Trophoblast cell (in vitro differentiated cells and primary cell): ENCODE data around the gene ASNSD1.

Source experiments
- DNase-seq, 2 donors: peaks; one replicate each; pipeline ENCODE4 v3.0.0-alpha.2; 2016
- H2AFZ ChIP-seq: 2 replicates; pipeline ENCODE4 v1.6.1; 2013; ENCODE audit warnings: low read length, moderate library complexity, mild to moderate bottlenecking; ENCODE audit not compliant: insufficient read depth, poor library complexity
- H2AK5ac ChIP-seq: 2 replicates; pipeline ENCODE4 v1.6.1; 2013; ENCODE audit warnings: mild to moderate bottlenecking, low read length
- H2BK120ac ChIP-seq: 2 replicates; pipeline ENCODE4 v1.6.1; 2013; ENCODE audit warnings: low read length, mild to moderate bottlenecking, moderate library complexity; ENCODE audit not compliant: insufficient read depth, poor library complexity
- H2BK12ac ChIP-seq: 2 replicates; pipeline ENCODE4 v1.6.1; 2013; ENCODE audit warnings: mild to moderate bottlenecking, low read length, moderate library complexity
- H2BK5ac ChIP-seq: 2 replicates; pipeline ENCODE4 v1.6.1; 2013; ENCODE audit warnings: low read length, low read depth, moderate library complexity, mild to moderate bottlenecking; ENCODE audit not compliant: poor library complexity
- H3K14ac ChIP-seq: 2 replicates; pipeline ENCODE4 v1.6.1; 2013; ENCODE audit warnings: mild to moderate bottlenecking, low read length
- H3K18ac ChIP-seq: 2 replicates; pipeline ENCODE4 v1.6.1; 2013; ENCODE audit warnings: mild to moderate bottlenecking, low read length
- H3K23ac ChIP-seq: 2 replicates; pipeline ENCODE4 v1.6.1; 2013; ENCODE audit warnings: low read length
- H3K27ac ChIP-seq: 2 replicates; pipeline ENCODE4 v1.5.1; 2013; ENCODE audit warnings: low read depth, mild to moderate bottlenecking, inconsistent platforms, low read length, moderate library complexity
- H3K27me3 ChIP-seq: 2 replicates; pipeline ENCODE4 v1.6.1; 2013; ENCODE audit warnings: inconsistent platforms, mild to moderate bottlenecking, low read length, moderate library complexity; ENCODE audit not compliant: insufficient read depth
- H3K36me3 ChIP-seq, 2 experiments: 1 replicate in 1 of 2; 2 replicates in 1 of 2; pipeline ENCODE4 v1.6.1; 2013; ENCODE audit warnings: low read length in 2 of 2, mild to moderate bottlenecking in 2 of 2, moderate library complexity in 1 of 2; ENCODE audit not compliant: insufficient read depth in 2 of 2, control insufficient read depth in 1 of 2
- H3K4ac ChIP-seq: 2 replicates; pipeline ENCODE4 v1.6.1; 2013; ENCODE audit warnings: low read depth, mild to moderate bottlenecking, low read length, moderate library complexity
- H3K4me1 ChIP-seq, 2 experiments: 1 replicate in 1 of 2; 2 replicates in 1 of 2; pipeline ENCODE4 v1.6.1; 2013; ENCODE audit warnings: low read length in 2 of 2, mild to moderate bottlenecking in 2 of 2, moderate library complexity in 1 of 2; ENCODE audit not compliant: insufficient read depth in 2 of 2, control insufficient read depth in 1 of 2
- H3K4me2 ChIP-seq: 2 replicates; pipeline ENCODE4 v1.6.1; 2013; ENCODE audit warnings: inconsistent platforms, mild to moderate bottlenecking, low read length, moderate library complexity
- H3K4me3 ChIP-seq: 2 replicates; pipeline ENCODE4 v1.5.1; 2013; ENCODE audit warnings: mild to moderate bottlenecking, low read depth, low read length, inconsistent platforms
- H3K79me1 ChIP-seq: one replicate; pipeline ENCODE4 v1.6.1; 2013; ENCODE audit warnings: low read length
- H3K79me2 ChIP-seq: 2 replicates; pipeline ENCODE4 v1.6.1; 2013; ENCODE audit warnings: low read length, mild to moderate bottlenecking; ENCODE audit not compliant: control insufficient read depth, insufficient read depth, poor library complexity
- H3K9ac ChIP-seq: 2 replicates; pipeline ENCODE4 v1.6.1; 2013; ENCODE audit warnings: mild to moderate bottlenecking, low read length
- H3K9me3 ChIP-seq: 2 replicates; pipeline ENCODE4 v1.6.1; 2013; ENCODE audit warnings: low read depth, mild to moderate bottlenecking, control low read depth, inconsistent platforms, low read length; ENCODE audit not compliant: insufficient read depth
- H4K12ac ChIP-seq: 2 replicates; pipeline ENCODE4 v1.6.1; 2013; ENCODE audit warnings: low read depth, mild to moderate bottlenecking, low read length, moderate library complexity
- H4K8ac ChIP-seq: 2 replicates; pipeline ENCODE4 v1.6.1; 2013; ENCODE audit warnings: low read depth, mild to moderate bottlenecking, low read length, moderate library complexity
- H4K91ac ChIP-seq: one replicate; pipeline ENCODE4 v1.6.1; 2013; ENCODE audit warnings: low read depth, mild to moderate bottlenecking, low read length, moderate library complexity
- WGBS: extraction: QIAGEN DNeasy Blood & Tissue Kit; methylation state at CpG from one replicate; pipeline ENCODE4 v1.1.7; 2013; ENCODE audit warnings: missing lambda C conversion rate; ENCODE audit not compliant: insufficient read length, insufficient coverage; ENCODE audit errors: extremely low coverage; 5-methylcytosine and 5-hydroxymethylcytosine counted together

The ASNSD1 gene

GRCh38 chr2:189657867-189658266 is 3.4 kb upstream of the ASNSD1 start:
- Histone ChIP-seq H3K36me3 (no peaks in the 10 kb centered on the region), H4K8ac (no peak overlapping the region), H3K4ac (no peak overlapping the region), H2AFZ (no peak overlapping the region), H3K9me3 (peaks cover 2% of the 10 kb centered on the region), H3K14ac (no peak overlapping the region), H3K79me1 (peaks cover 3% of the 10 kb centered on the region), H4K91ac (no peak overlapping the region), H2BK12ac (no peak overlapping the region), H3K4me2 (no peak overlapping the region), H2AK5ac (no peak overlapping the region), H3K9ac (no peak overlapping the region), H3K18ac (no peak overlapping the region), H3K23ac (no peak overlapping the region), H3K27ac (no peak overlapping the region), H2BK5ac (no peak overlapping the region), H3K27me3 (no peaks in the 10 kb centered on the region), H3K4me1 (peaks cover 2 to 5% of the 10 kb centered on the region in 2 experiments), H3K79me2 (peaks cover 9% of the 10 kb centered on the region), H4K12ac (no peak overlapping the region), H2BK120ac (no peak overlapping the region), H3K4me3 (no peak overlapping the region)
- WGBS, result no CpG with 5 or more reads among the region's 5 CpGs
- DNase-seq, result no peak

- H3K14ac ChIP-seq, result no peak overlapping the region
- H3K9me3 ChIP-seq, result no peaks in the 10 kb centered on the region
- no peak overlapping the region for H3K27ac ChIP-seq
- peaks cover 2 to 5% of the 10 kb centered on the region in 2 experiments for H3K4me1 ChIP-seq
- WGBS, result no CpG with 5 or more reads among the region's 7 CpGs
- peak overlapping the region; percentile 40 for H2BK12ac ChIP-seq
- H3K36me3 ChIP-seq, result no peaks in the 10 kb centered on the region
- no peak overlapping the region for H3K4me3 ChIP-seq
- peaks cover 3% of the 10 kb centered on the region for H3K79me1 ChIP-seq
- no peak overlapping the region for H3K18ac ChIP-seq
- no peak overlapping the region for H4K91ac ChIP-seq
- H3K4ac ChIP-seq, result no peak overlapping the region
- no peak for DNase-seq
- H2BK5ac ChIP-seq, result no peak overlapping the region
- H2BK120ac ChIP-seq, result no peak overlapping the region
- H2AFZ ChIP-seq, result no peak overlapping the region
- no peak overlapping the region for H3K9ac ChIP-seq
- peak overlapping the region; percentile 21 for H2AK5ac ChIP-seq
- no peak overlapping the region for H4K12ac ChIP-seq
- H3K79me2 ChIP-seq, result peaks cover 9% of the 10 kb centered on the region
- no peaks in the 10 kb centered on the region for H3K27me3 ChIP-seq
- H3K4me2 ChIP-seq, result no peak overlapping the region
- no peak overlapping the region for H3K23ac ChIP-seq
- no peak overlapping the region for H4K8ac ChIP-seq
Measured at GRCh38 chr2:189658306-189659212, 2.7 kb upstream of the ASNSD1 start.

GRCh38 chr2:189659734-189660133 is 1.5 kb upstream of the ASNSD1 start:
- Histone ChIP-seq H3K4ac (no peak overlapping the region), H3K18ac (no peak overlapping the region), H4K8ac (no peak overlapping the region), H3K9me3 (no peaks in the 10 kb centered on the region), H3K27me3 (no peaks in the 10 kb centered on the region), H2AK5ac (no peak overlapping the region), H2BK120ac (no peak overlapping the region), H4K12ac (no peak overlapping the region), H3K79me1 (peaks cover 3% of the 10 kb centered on the region), H2AFZ (no peak overlapping the region), H3K4me2 (no peak overlapping the region), H4K91ac (no peak overlapping the region), H3K14ac (no peak overlapping the region), H3K4me3 (no peak overlapping the region), H3K36me3 (no peaks in the 10 kb centered on the region), H2BK5ac (no peak overlapping the region), H3K27ac (no peak overlapping the region), H3K23ac (no peak overlapping the region), H3K79me2 (peaks cover 9% of the 10 kb centered on the region), H3K4me1 (peaks cover 2 to 5% of the 10 kb centered on the region in 2 experiments), H2BK12ac (no peak overlapping the region), H3K9ac (no peak overlapping the region)
- no CpG with 5 or more reads among the region's 2 CpGs for WGBS
- no peak for DNase-seq

GRCh38 chr2:189660803-189661147 is 484 bp upstream of the ASNSD1 start:
- H3K23ac ChIP-seq, result no peak overlapping the region
- H3K14ac ChIP-seq, result no peak overlapping the region
- H3K4me1 ChIP-seq, result peaks cover 2 to 5% of the 10 kb centered on the region in 2 experiments
- H2BK5ac ChIP-seq, result no peak overlapping the region
- H3K9ac ChIP-seq, result no peak overlapping the region
- H2AFZ ChIP-seq, result no peak overlapping the region
- no peak overlapping the region for H2AK5ac ChIP-seq
- peaks cover 9% of the 10 kb centered on the region for H3K79me2 ChIP-seq
- no peak overlapping the region for H3K18ac ChIP-seq
- no peak overlapping the region for H2BK120ac ChIP-seq
- H3K9me3 ChIP-seq, result no peaks in the 10 kb centered on the region
- no peak overlapping the region for H4K8ac ChIP-seq
- no peaks in the 10 kb centered on the region for H3K27me3 ChIP-seq
- H3K79me1 ChIP-seq, result peaks cover 3% of the 10 kb centered on the region
- no peak overlapping the region for H3K27ac ChIP-seq
- no peak for DNase-seq
- no peak overlapping the region for H3K4me3 ChIP-seq
- no peak overlapping the region for H2BK12ac ChIP-seq
- no peak overlapping the region for H3K4me2 ChIP-seq
- no peak overlapping the region for H4K12ac ChIP-seq
- no peaks in the 10 kb centered on the region for H3K36me3 ChIP-seq
- no CpG with 5 or more reads among the region's 4 CpGs for WGBS
- H3K4ac ChIP-seq, result no peak overlapping the region
- no peak overlapping the region for H4K91ac ChIP-seq
